HepG2 (cell line): Measurements from ENCODE around the gene KRTAP8-1.

Experiments used
- ARHGAP35 ChIP-seq: sonication (generic); formaldehyde crosslinking; IDR thresholded peaks from 2 replicates; pipeline ENCODE4 v1.9.0; 2022; ENCODE audit warnings: mild to moderate bottlenecking, inconsistent platforms, moderate library complexity, missing genetic modification reagents, borderline replicate concordance
- CSRNP1 ChIP-seq: sonication (generic); formaldehyde crosslinking; IDR thresholded peaks from 2 replicates; pipeline ENCODE4 v1.8.1; 2023; ENCODE audit warnings: mild to moderate bottlenecking, missing genetic modification reagents
- CTCF ChIP-seq: sonication (generic); formaldehyde crosslinking; IDR thresholded peaks from 2 replicates; pipeline ENCODE4 v1.5.0; 2020; ENCODE audit warnings: mild to moderate bottlenecking, missing genetic modification reagents, moderate library complexity
- HDAC2 ChIP-seq: sonication (generic); formaldehyde crosslinking; IDR thresholded peaks from 2 replicates; pipeline ENCODE4 v1.4.0; 2020; ENCODE audit warnings: missing genetic modification reagents
- MAFG ChIP-seq: sonication (generic); formaldehyde crosslinking; IDR thresholded peaks from 2 replicates; pipeline ENCODE4 v1.5.1; 2020; ENCODE audit warnings: mild to moderate bottlenecking, missing genetic modification reagents
- PATZ1 ChIP-seq: sonication (generic); formaldehyde crosslinking; IDR thresholded peaks from 2 replicates; pipeline ENCODE4 v1.4.0; 2020; ENCODE audit warnings: missing genetic modification reagents
- REST ChIP-seq, 2 experiments: IDR thresholded peaks; 2 replicates each; pipeline ENCODE4 v1.6.1; 2011 to 2012; ENCODE audit warnings: low read length in 2 of 2, borderline replicate concordance in 1 of 2, low read depth in 1 of 2, mild to moderate bottlenecking in 1 of 2, moderate library complexity in 1 of 2
- SALL1 ChIP-seq: sonication (generic); formaldehyde crosslinking; IDR thresholded peaks from 2 replicates; pipeline ENCODE4 v1.8.0; 2022; ENCODE audit warnings: mild to moderate bottlenecking, missing genetic modification reagents
- SETDB1 ChIP-seq: sonication (generic); formaldehyde crosslinking; IDR thresholded peaks from 2 replicates; pipeline ENCODE4 v1.5.1; 2020; ENCODE audit warnings: missing genetic modification reagents, mild to moderate bottlenecking, borderline replicate concordance
- YEATS4 ChIP-seq: sonication (generic); formaldehyde crosslinking; IDR thresholded peaks from 2 replicates; pipeline ENCODE4 v1.4.0; 2020; ENCODE audit warnings: missing genetic modification reagents, borderline replicate concordance
- ZNF260 ChIP-seq: sonication (generic); formaldehyde crosslinking; IDR thresholded peaks from 2 replicates; pipeline ENCODE4 v1.4.0; 2020; ENCODE audit warnings: missing genetic modification reagents, low read depth, mild to moderate bottlenecking, borderline replicate concordance
- ZUFSP ChIP-seq: sonication (generic); formaldehyde crosslinking; IDR thresholded peaks from 2 replicates; pipeline ENCODE4 v1.9.0; 2021; ENCODE audit warnings: missing genetic modification reagents, mild to moderate bottlenecking, borderline replicate concordance
- TF ChIP-seq, protein P1 (sequence below), 2 experiments: sonication (generic) in 1 of 2; formaldehyde crosslinking in 1 of 2; IDR thresholded peaks; 2 replicates each; pipeline versions ENCODE4 v1.4.0 to v1.6.1; 2016 to 2020; ENCODE audit warnings: borderline replicate concordance in 1 of 2, low read depth in 1 of 2, mild to moderate bottlenecking in 1 of 2, missing genetic modification reagents in 1 of 2
- TF ChIP-seq, protein P2 (sequence below): sonication (generic); formaldehyde crosslinking; IDR thresholded peaks from 2 replicates; pipeline ENCODE4 v1.8.0; 2022; ENCODE audit warnings: missing genetic modification reagents, mild to moderate bottlenecking, borderline replicate concordance

DNA sequence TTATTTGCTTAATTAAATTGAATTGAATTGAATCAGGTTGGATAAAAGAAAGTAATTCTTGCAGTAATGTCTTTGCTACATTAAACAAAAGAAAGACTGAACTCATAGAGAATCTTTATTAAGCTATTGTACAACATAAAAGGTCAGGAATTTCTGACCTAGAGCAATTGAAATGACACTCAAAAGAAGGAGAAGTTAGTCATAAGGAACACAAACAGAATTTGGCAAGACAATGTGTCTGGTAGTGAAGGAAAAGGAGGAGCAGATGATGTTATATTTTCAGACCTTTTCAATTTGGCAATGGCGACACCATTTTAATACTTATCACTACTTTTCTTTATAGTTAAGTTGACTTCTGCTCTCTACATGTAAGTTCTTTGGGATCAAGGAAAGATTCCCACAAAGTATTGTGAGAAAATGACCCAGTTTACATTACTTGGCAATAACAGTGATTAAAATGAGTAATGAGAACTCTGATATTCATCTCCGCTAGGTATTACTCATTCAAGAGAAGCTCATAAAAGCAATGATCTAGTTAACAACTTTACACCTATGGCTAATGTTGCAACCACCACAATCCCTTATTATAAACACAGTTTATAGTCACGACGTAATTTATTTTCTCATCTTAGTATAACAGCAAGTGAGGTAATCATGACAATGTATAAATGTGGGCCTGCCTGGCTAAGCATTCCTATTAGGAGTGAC lies 43.2 kb downstream of the KRTAP8-1 start:
- no peak for TF ChIP-seq CTCF (CRISPR knock-in tag)
- no peak for TF ChIP-seq SALL1 (CRISPR knock-in tag)
- TF ChIP-seq, protein P1, sequence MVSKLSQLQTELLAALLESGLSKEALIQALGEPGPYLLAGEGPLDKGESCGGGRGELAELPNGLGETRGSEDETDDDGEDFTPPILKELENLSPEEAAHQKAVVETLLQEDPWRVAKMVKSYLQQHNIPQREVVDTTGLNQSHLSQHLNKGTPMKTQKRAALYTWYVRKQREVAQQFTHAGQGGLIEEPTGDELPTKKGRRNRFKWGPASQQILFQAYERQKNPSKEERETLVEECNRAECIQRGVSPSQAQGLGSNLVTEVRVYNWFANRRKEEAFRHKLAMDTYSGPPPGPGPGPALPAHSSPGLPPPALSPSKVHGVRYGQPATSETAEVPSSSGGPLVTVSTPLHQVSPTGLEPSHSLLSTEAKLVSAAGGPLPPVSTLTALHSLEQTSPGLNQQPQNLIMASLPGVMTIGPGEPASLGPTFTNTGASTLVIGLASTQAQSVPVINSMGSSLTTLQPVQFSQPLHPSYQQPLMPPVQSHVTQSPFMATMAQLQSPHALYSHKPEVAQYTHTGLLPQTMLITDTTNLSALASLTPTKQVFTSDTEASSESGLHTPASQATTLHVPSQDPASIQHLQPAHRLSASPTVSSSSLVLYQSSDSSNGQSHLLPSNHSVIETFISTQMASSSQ (IDR thresholded peaks at IDR 0.05; ENCODE audit: low read depth): no peak
- TF ChIP-seq, protein P1 (CRISPR knock-in tag; IDR thresholded peaks at IDR 0.05; ENCODE audit: borderline replicate concordance): no peak
- no peak for TF ChIP-seq YEATS4
- TF ChIP-seq ARHGAP35 (CRISPR knock-in tag): no peak
- no peak for TF ChIP-seq ZNF260 (CRISPR knock-in tag)
- TF ChIP-seq PATZ1 (CRISPR knock-in tag): no peak
- no peak for TF ChIP-seq MAFG (CRISPR knock-in tag)
- no peak for TF ChIP-seq SETDB1 (CRISPR knock-in tag)
- no peak for TF ChIP-seq ZUFSP (CRISPR knock-in tag)
- no peak for TF ChIP-seq HDAC2 (CRISPR knock-in tag)
- TF ChIP-seq, protein P2, sequence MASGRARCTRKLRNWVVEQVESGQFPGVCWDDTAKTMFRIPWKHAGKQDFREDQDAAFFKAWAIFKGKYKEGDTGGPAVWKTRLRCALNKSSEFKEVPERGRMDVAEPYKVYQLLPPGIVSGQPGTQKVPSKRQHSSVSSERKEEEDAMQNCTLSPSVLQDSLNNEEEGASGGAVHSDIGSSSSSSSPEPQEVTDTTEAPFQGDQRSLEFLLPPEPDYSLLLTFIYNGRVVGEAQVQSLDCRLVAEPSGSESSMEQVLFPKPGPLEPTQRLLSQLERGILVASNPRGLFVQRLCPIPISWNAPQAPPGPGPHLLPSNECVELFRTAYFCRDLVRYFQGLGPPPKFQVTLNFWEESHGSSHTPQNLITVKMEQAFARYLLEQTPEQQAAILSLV (CRISPR knock-in tag): no peak
- no peak for TF ChIP-seq CSRNP1 (CRISPR knock-in tag)
- no peak for TF ChIP-seq REST (IDR thresholded peaks at IDR 0.05; ENCODE audit: borderline replicate concordance in 1 of 2, low read depth in 1 of 2, low read length in 2 of 2)
